Measurements from ENCODE around the gene SLC6A1. TPM values are rescaled to one million over a fixed set of nuclear protein-coding genes. Genes with fewer than 3 reads are reported as not detected.

SLC6A1 gene
- total RNA-seq, 3 donors from 2014 or later, result not detected

DNA sequence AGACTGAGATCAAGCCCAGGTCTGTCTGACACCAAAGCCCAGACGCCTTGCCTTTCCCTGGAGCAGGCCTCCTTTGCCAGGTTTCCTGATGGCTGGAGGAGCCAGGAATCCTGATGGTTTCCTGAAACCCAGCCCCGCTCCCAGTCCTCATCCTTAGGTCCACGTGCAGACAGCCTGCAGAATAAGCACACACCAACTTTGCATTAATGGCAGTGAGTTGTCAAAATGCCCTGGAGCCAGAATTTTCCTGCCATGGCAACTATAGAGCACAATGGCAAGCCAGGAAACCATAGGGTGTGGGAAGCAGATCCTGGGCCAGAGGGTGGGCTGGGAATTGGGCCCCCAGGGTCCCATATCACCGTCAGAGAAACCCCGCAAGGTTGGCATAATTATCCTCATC lies 94.3 kb downstream of the SLC6A1 start:
- no peaks in the 10 kb centered on the region for H3K36me3 Mint-ChIP-seq (ENCODE audit: insufficient read depth)

DNA sequence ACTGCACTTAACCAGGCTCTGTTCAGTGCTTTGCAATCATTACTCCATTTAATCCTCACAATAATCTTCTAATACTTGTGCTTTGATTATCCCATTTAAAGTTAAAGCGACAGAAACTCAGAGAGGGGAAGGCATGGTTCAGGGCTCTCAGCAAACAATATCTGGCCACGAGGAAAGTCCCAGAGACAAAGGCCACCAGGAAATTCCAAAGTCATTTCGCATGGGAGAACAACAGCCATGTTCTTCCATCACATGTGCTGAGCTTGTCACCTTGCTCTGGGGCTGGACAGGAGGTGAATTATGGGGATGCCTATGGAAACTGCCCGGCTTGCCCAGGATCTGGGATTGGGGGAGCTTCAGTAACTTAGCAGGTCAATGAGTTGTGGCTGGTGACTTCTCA lies 95.5 kb downstream of the SLC6A1 start:
- H3K4me1 Mint-ChIP-seq (ENCODE audit: low read depth), result no peaks in the 10 kb centered on the region
- ATAC-seq, result no peak
- no peak overlapping the region for H3K4me3 Mint-ChIP-seq
- H3K9me3 Mint-ChIP-seq, result no peaks in the 10 kb centered on the region
- peaks cover 6% of the 10 kb centered on the region for H3K27me3 Mint-ChIP-seq (ENCODE audit: low read depth)
- no peaks in the 10 kb centered on the region for H3K36me3 Mint-ChIP-seq (ENCODE audit: insufficient read depth)
- DNase-seq, result no peak

More for the DNA sequence above, 94.3 kb downstream of the SLC6A1 start:
- no peak overlapping the region for H3K4me3 Mint-ChIP-seq
- DNase-seq (no peak), ATAC-seq (no peak)
- H3K27me3 Mint-ChIP-seq (ENCODE audit: low read depth), result peaks cover 3% of the 10 kb centered on the region
- no peaks in the 10 kb centered on the region for H3K9me3 Mint-ChIP-seq
- no peaks in the 10 kb centered on the region for H3K4me1 Mint-ChIP-seq (ENCODE audit: low read depth)

DNA sequence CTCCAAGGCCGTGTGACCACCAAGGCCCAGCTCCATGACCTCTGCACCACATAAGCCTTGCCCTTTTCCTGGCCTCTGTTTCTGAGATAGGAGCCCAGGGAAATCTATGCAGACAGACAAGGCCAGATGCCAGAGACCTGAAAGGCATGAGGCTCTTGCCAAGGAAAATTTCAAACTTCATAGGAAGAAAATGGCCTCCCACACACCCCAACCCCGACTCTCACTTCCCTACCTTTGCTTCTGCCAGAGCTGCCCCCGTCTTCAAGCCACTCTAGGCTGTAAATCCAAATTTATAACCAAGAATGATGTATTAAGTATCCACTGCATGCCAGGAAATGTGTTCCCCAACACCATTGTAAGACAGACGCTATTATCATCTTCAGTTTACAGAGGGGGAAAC lies 96.3 kb downstream of the SLC6A1 start:
- no peak overlapping the region for H3K4me3 Mint-ChIP-seq
- no peak for DNase-seq

More for the DNA sequence above, 96.3 kb downstream of the SLC6A1 start:
- Mint-ChIP-seq H3K4me1 (ENCODE audit: low read depth) (no peaks in the 10 kb centered on the region), H3K36me3 (ENCODE audit: insufficient read depth) (no peaks in the 10 kb centered on the region), H3K9me3 (no peaks in the 10 kb centered on the region), H3K27me3 (ENCODE audit: low read depth) (peaks cover 6% of the 10 kb centered on the region)
- no peak for ATAC-seq

Other genes with a start within 250 kb of the SLC6A1 start
- gene SLC6A11, start 176.5 kb upstream of the SLC6A1 start, total RNA-seq, result not detected
- 1 to 10 TPM; 2.3 to 6.5 (median 3.6) TPM for gene HRH1, start 161.7 kb downstream of the SLC6A1 start, total RNA-seq